Spleen (tissue), 7 donors: ENCODE results near the gene AGO4.

ENCODE experiments used
- POLR2A ChIP-seq, 3 donors: fragments of 450-650 bp; IDR thresholded peaks; one replicate each; pipeline ENCODE4 v1.5.1; 2017; ENCODE audit warnings: antibody characterized with exemption in 3 of 3, mild to moderate bottlenecking in 1 of 3
- POLR2AphosphoS5 ChIP-seq, 3 donors: sonication (generic); formaldehyde crosslinking; IDR thresholded peaks; one replicate each; pipeline ENCODE4 v1.5.1; 2017; ENCODE audit warnings: antibody characterized with exemption in 3 of 3
- TF ChIP-seq, protein P1 (sequence below), 11 experiments: fragments of 200-600 bp in 7 of 11; fragments of 450-650 bp in 4 of 11; sonication (generic) in 4 of 11; IDR thresholded peaks in 8 of 11; conservative IDR thresholded peaks in 3 of 11; 1 replicate in 7 of 11; 2 replicates in 4 of 11; pipeline versions ENCODE4 v1.4.0 to v1.8.0; 2016 to 2021; ENCODE audit warnings: antibody characterized with exemption in 11 of 11, inconsistent platforms in 4 of 11, mild to moderate bottlenecking in 1 of 11
- donor health status: DM: no; HTN: no; CAD: no; lungs with moderate emphysema.
- donor health status: DM: no; HTN: no; CAD: no.
- donor health status: DM: no; HTN: no; CAD: no.

DNA sequence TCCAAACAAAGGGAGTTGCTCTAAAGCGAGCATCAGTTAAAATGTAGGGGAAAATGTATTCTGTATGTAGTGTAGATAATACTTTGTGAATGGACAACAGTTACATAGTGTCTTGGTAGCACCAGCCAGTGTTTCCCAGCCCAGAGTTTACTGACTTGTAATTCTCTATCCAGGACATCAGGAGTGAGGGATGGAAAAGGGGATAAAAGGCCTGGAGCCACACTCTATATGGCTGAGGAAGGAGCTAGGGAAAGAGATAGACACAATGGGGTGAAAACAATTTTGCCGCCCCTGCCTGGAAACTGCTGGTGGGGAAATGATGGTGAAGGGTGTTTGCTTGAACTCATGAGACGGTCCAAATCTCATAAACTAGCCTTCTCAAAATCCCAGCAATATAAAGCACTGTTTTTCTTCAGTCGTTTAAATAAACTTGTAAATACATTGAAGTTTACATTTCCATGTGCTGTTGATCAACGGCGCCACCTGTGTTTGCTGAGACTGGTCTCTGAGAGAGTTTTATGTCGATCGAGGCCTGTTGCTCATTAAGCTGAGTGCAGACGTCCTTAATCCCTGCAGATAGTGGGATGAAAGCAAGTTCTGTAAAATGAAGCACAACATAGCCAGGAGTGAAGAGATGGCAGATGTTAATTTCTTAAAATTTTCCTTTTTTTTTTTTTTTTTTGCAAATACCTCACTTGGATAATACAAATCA is 47.3 kb downstream of the AGO4 start:
- no peak for TF ChIP-seq POLR2AphosphoS5 (IDR thresholded peaks at IDR 0.05)
- TF ChIP-seq, protein P1, sequence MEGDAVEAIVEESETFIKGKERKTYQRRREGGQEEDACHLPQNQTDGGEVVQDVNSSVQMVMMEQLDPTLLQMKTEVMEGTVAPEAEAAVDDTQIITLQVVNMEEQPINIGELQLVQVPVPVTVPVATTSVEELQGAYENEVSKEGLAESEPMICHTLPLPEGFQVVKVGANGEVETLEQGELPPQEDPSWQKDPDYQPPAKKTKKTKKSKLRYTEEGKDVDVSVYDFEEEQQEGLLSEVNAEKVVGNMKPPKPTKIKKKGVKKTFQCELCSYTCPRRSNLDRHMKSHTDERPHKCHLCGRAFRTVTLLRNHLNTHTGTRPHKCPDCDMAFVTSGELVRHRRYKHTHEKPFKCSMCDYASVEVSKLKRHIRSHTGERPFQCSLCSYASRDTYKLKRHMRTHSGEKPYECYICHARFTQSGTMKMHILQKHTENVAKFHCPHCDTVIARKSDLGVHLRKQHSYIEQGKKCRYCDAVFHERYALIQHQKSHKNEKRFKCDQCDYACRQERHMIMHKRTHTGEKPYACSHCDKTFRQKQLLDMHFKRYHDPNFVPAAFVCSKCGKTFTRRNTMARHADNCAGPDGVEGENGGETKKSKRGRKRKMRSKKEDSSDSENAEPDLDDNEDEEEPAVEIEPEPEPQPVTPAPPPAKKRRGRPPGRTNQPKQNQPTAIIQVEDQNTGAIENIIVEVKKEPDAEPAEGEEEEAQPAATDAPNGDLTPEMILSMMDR (IDR thresholded peaks at IDR 0.05 in 8 of 11, conservative IDR thresholded peaks at IDR 0.05 in 3 of 11), result no peak
- TF ChIP-seq POLR2A (IDR thresholded peaks at IDR 0.05), result no peak
